H1 (cell line): ENCODE measurements around the gene LYAR. TPM values are rescaled to one million over a fixed set of nuclear protein-coding genes. Genes with fewer than 3 reads are reported as not detected.

Experiments used
- CTCF ChIA-PET: fragments of 300-600 bp; sonication (Branson Sonifier 250); formaldehyde crosslinking; loops from one replicate; lab custom pipeline; 2021; ENCODE audit not compliant: partially characterized antibody; lab: Charles Lee
- POLR2A ChIA-PET: fragments of 300-600 bp; sonication (Branson Sonifier 250); formaldehyde crosslinking; loops from one replicate; lab custom pipeline; 2021; ENCODE audit warnings: inconsistent platforms; ENCODE audit not compliant: partially characterized antibody; lab: Charles Lee
- DNase-seq, 2 experiments: peaks; one replicate each; pipeline versions ENCODE4 v3.0.0 to v3.0.0-alpha.2; 2010 to 2022; ENCODE audit warnings: low spot score in 2 of 2, low read depth in 1 of 2, mixed read lengths in 1 of 2
- FAIRE-seq: peaks from 2 replicates; lab custom pipeline; 2011; peaks lifted over from hg19 to GRCh38; lab: Jason Lieb, UNC
- H2AFZ ChIP-seq: 2 replicates; pipeline ENCODE4 v1.8.1; 2012; ENCODE audit warnings: low read length, inconsistent platforms
- H2AK5ac ChIP-seq: 2 replicates; pipeline ENCODE4 v1.6.1; 2013; ENCODE audit warnings: low read depth, low read length
- H2BK120ac ChIP-seq: replicated peaks from 2 replicates; pipeline ENCODE3; 2013; ENCODE audit warnings: low read depth, low read length, inconsistent platforms
- H2BK12ac ChIP-seq: 2 replicates; pipeline ENCODE4 v1.6.1; 2013; ENCODE audit warnings: low read depth, low read length
- H2BK15ac ChIP-seq: 2 replicates; pipeline ENCODE4 v1.6.1; 2013; ENCODE audit warnings: low read length
- H2BK20ac ChIP-seq: 2 replicates; pipeline ENCODE4 v1.6.1; 2013; ENCODE audit warnings: low read length
- H2BK5ac ChIP-seq: 2 replicates; pipeline ENCODE4 v1.6.1; 2013; ENCODE audit warnings: low read depth, low read length
- H3K14ac ChIP-seq: 2 replicates; pipeline ENCODE4 v1.6.1; 2013; ENCODE audit warnings: inconsistent platforms; ENCODE audit not compliant: insufficient read length
- H3K18ac ChIP-seq: 2 replicates; pipeline ENCODE4 v1.6.1; 2013; ENCODE audit warnings: low read length; ENCODE audit errors: extremely low read depth
- H3K23ac ChIP-seq: 2 replicates; pipeline ENCODE4 v1.6.1; 2013; ENCODE audit warnings: inconsistent platforms; ENCODE audit not compliant: insufficient read length
- H3K23me2 ChIP-seq: 2 replicates; pipeline ENCODE4 v1.6.1; 2013; ENCODE audit warnings: low read depth, low read length
- H3K27ac ChIP-seq: 2 replicates; pipeline ENCODE4 v1.6.1; 2011; ENCODE audit warnings: low read depth, low read length, inconsistent platforms
- H3K27me3 ChIP-seq, 4 experiments: replicated peaks in 1 of 4; 1 replicate in 1 of 4; 2 replicates in 3 of 4; pipeline versions ENCODE4 v1.6.1 to v1.8.1; 2011 to 2013; ENCODE audit warnings: low read length in 3 of 4, mild to moderate bottlenecking in 3 of 4, inconsistent platforms in 2 of 4, mixed read lengths in 2 of 4, moderate library complexity in 1 of 4; ENCODE audit not compliant: control insufficient read depth in 3 of 4, insufficient read depth in 3 of 4; ENCODE audit errors: extremely low read depth in 1 of 4
- H3K36me3 ChIP-seq, 4 experiments: 2 replicates each; pipeline versions ENCODE4 v1.6.1 to v1.8.1; 2011 to 2013; ENCODE audit warnings: mild to moderate bottlenecking in 4 of 4, low read length in 3 of 4, moderate library complexity in 2 of 4, control low read depth in 1 of 4, inconsistent platforms in 1 of 4; ENCODE audit not compliant: insufficient read depth in 4 of 4, control insufficient read depth in 2 of 4
- H3K4ac ChIP-seq: replicated peaks from 2 replicates; pipeline ENCODE3; 2013; ENCODE audit warnings: low read length, low read depth, mixed read lengths, inconsistent platforms; ENCODE audit not compliant: insufficient read length
- H3K4me1 ChIP-seq, 4 experiments: replicated peaks in 1 of 4; 1 replicate in 1 of 4; 2 replicates in 3 of 4; pipeline versions ENCODE4 v1.6.1 to v1.8.1; 2011 to 2013; ENCODE audit warnings: low read length in 3 of 4, inconsistent platforms in 2 of 4, mixed read lengths in 1 of 4; ENCODE audit not compliant: insufficient read depth in 4 of 4, control insufficient read depth in 3 of 4
- H3K4me2 ChIP-seq, 2 experiments: 2 replicates each; pipeline versions ENCODE4 v1.6.1 to v1.8.1; 2011 to 2013; ENCODE audit warnings: low read depth in 2 of 2, low read length in 2 of 2, control low read depth in 1 of 2, inconsistent platforms in 1 of 2, mild to moderate bottlenecking in 1 of 2; ENCODE audit not compliant: insufficient read depth in 1 of 2
- H3K4me3 ChIP-seq, 4 experiments: fragments of 200-600, 300-600 bp in 1 of 4; sonication (generic), shearing (Covaris generic), sonication (Bioruptor Twin) in 1 of 4; 2 replicates each; pipeline versions ENCODE4 v1.5.1 to v1.8.1; 2011 to 2016; ENCODE audit warnings: low read length in 4 of 4, low read depth in 3 of 4, control low read depth in 2 of 4, inconsistent platforms in 2 of 4, mild to moderate bottlenecking in 2 of 4, mixed read lengths in 1 of 4, moderate library complexity in 1 of 4; ENCODE audit not compliant: insufficient read depth in 2 of 4; ENCODE audit errors: extremely low read depth in 1 of 4
- H3K56ac ChIP-seq: replicated peaks from 2 replicates; pipeline ENCODE3; 2013; ENCODE audit warnings: low read depth, mild to moderate bottlenecking, mixed read lengths, low read length, inconsistent platforms; ENCODE audit not compliant: insufficient read length
- H3K79me1 ChIP-seq: 2 replicates; pipeline ENCODE4 v1.6.1; 2013; ENCODE audit warnings: low read depth, low read length, control low read depth
- H3K79me2 ChIP-seq, 2 experiments: 2 replicates each; pipeline versions ENCODE4 v1.6.1 to v1.8.1; 2012 to 2013; ENCODE audit warnings: low read length in 2 of 2, mild to moderate bottlenecking in 2 of 2, inconsistent platforms in 1 of 2; ENCODE audit not compliant: insufficient read depth in 2 of 2, control insufficient read depth in 1 of 2
- H3K9ac ChIP-seq, 4 experiments: replicated peaks in 1 of 4; 1 replicate in 1 of 4; 2 replicates in 3 of 4; pipeline versions ENCODE4 v1.6.1 to v1.8.1; 2011 to 2013; ENCODE audit warnings: low read depth in 3 of 4, low read length in 3 of 4, control low read depth in 2 of 4, mild to moderate bottlenecking in 2 of 4, moderate library complexity in 2 of 4, inconsistent platforms in 1 of 4; ENCODE audit errors: extremely low read depth in 1 of 4
- H3K9me3 ChIP-seq, 2 experiments: 2 replicates each; pipeline versions ENCODE4 v1.6.1 to v1.8.1; 2012 to 2013; ENCODE audit warnings: mild to moderate bottlenecking in 2 of 2, moderate library complexity in 2 of 2, control low read depth in 1 of 2, inconsistent platforms in 1 of 2, low read depth in 1 of 2, low read length in 1 of 2, mixed read lengths in 1 of 2; ENCODE audit not compliant: insufficient read depth in 2 of 2
- H4K20me1 ChIP-seq, 2 experiments: replicated peaks in 1 of 2; 2 replicates each; pipeline versions ENCODE3 to v1.8.1; 2011 to 2013; ENCODE audit warnings: inconsistent platforms in 2 of 2, low read length in 2 of 2, mild to moderate bottlenecking in 1 of 2; ENCODE audit not compliant: insufficient read depth in 2 of 2, control insufficient read depth in 1 of 2
- H4K5ac ChIP-seq: 2 replicates; pipeline ENCODE4 v1.6.1; 2013; ENCODE audit warnings: low read length, low read depth, mixed read lengths, inconsistent platforms; ENCODE audit not compliant: insufficient read length
- H4K8ac ChIP-seq: 2 replicates; pipeline ENCODE4 v1.8.0; 2013; ENCODE audit warnings: mild to moderate bottlenecking, moderate library complexity, low read length, inconsistent platforms; ENCODE audit not compliant: insufficient read depth; ENCODE audit errors: extremely low read depth
- H4K91ac ChIP-seq: replicated peaks from 2 replicates; pipeline ENCODE3; 2013; ENCODE audit warnings: low read length, mixed read lengths, inconsistent platforms; ENCODE audit not compliant: insufficient read length
- BACH1 ChIP-seq: IDR thresholded peaks from 2 replicates; pipeline ENCODE4 v1.6.1; 2012; ENCODE audit warnings: low read length, improper control_type of control experiment
- GABPA ChIP-seq: IDR thresholded peaks from 2 replicates; pipeline ENCODE4 v1.6.1; 2011; ENCODE audit warnings: mild to moderate bottlenecking, low read length, moderate library complexity, borderline replicate concordance; ENCODE audit not compliant: insufficient read depth
- KDM5A ChIP-seq: fragments of 200-600 bp; IDR thresholded peaks from 2 replicates; pipeline ENCODE4 v1.7.1; 2012; ENCODE audit warnings: mild to moderate bottlenecking, low read length, inconsistent platforms, mixed read lengths
- SIN3A ChIP-seq, 2 experiments: IDR thresholded peaks in 1 of 2; conservative IDR thresholded peaks in 1 of 2; 2 replicates each; pipeline ENCODE4 v1.6.1; 2011 to 2012; ENCODE audit warnings: low read length in 2 of 2, improper control_type of control experiment in 1 of 2, low read depth in 1 of 2, mild to moderate bottlenecking in 1 of 2
- SP2 ChIP-seq: IDR thresholded peaks from 2 replicates; pipeline ENCODE4 v1.6.1; 2012; ENCODE audit warnings: mild to moderate bottlenecking, low read length, inconsistent platforms
- WGBS, 2 experiments: shearing (Covaris generic) in 1 of 2; methylation state at CpG; one replicate each; pipeline versions ENCODE4 v1.1.6 to v1.1.7; 2013 to 2015; ENCODE audit warnings: low lambda C conversion rate in 2 of 2, mixed read lengths in 2 of 2, inconsistent platforms in 1 of 2, low coverage in 1 of 2, missing lambda C conversion rate in 1 of 2; ENCODE audit not compliant: insufficient replicate concordance in 2 of 2, insufficient coverage in 1 of 2, insufficient read length in 1 of 2; ENCODE audit errors: extremely low coverage in 1 of 2, missing lambda C conversion rate in 1 of 2; 5-methylcytosine and 5-hydroxymethylcytosine counted together
- polyA plus RNA-seq, 7 experiments: library from polyadenylated mRNA; depleted of rRNA in 3 of 7; stranded (reverse) in 5 of 7; unstranded in 2 of 7; fragments of >200 nt in 5 of 7; fragments of 200-250 nt in 2 of 7; gene quantifications; 1 replicate in 5 of 7; 2 replicates in 1 of 7; 4 replicates in 1 of 7; pipeline versions ENCODE4 v1.2.1 to v1.2.3, GENCODE V29; 2011 to 2013; ENCODE audit warnings: missing spikeins in 2 of 7, mixed read lengths in 2 of 7
- total RNA-seq: library from RNA; stranded (reverse); fragmentation: NEBNext Ultra II Directional; extraction: Animal tissue kit (Norgen Biotek cat#: 25700); gene quantifications from 2 replicates; pipeline ENCODE4 v1.2.1, GENCODE V29; 2021
- TF ChIP-seq, protein P1 (sequence below): IDR thresholded peaks from 2 replicates; pipeline ENCODE4 v1.6.1; 2012; ENCODE audit warnings: inconsistent platforms

Gene LYAR
- total and polyA plus RNA-seq, 2 of the 8 experiments (the other 6 are each of a cell fraction or from before 2014, with no cell fraction given): 6.5 to 46.9 TPM

DNA sequence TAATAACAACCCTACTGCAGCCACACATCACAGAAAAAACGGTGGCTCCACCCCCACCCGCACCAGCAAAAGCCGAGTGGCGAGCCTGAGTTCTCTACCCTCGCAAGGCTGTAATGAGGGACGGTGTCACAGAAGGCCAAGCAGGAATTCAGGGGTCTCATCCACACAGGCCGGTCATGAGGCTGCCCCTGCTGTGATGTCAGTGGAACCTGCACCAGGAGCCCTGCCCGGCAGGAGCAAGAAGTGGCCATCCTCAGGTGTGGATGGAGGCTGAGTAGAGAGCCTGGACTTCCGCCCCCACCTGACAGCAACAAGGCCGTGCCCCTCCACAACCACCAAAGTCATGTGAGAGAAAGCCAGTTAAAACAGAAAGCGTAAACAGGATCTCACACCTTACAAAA lies 20.6 kb downstream of the LYAR start:
- Histone ChIP-seq H3K4me2 (no peak overlapping the region), H2BK5ac (no peak overlapping the region), H3K56ac (no peak overlapping the region), H3K23me2 (no peaks in the 10 kb centered on the region), H4K8ac (no peak overlapping the region), H4K5ac (no peak overlapping the region), H3K18ac (no peak overlapping the region), H3K4me1 (no peaks in the 10 kb centered on the region), H3K79me1 (no peaks in the 10 kb centered on the region), H2AFZ (no peak overlapping the region), H2BK12ac (no peak overlapping the region), H3K4me3 (no peak overlapping the region), H3K36me3 (peaks cover 7 to 56% (median 26%) of the 10 kb centered on the region in 4 experiments; a peak in 7 of 8 replicates), H3K4ac (no peak overlapping the region), H4K91ac (no peak overlapping the region), H3K27me3 (peaks cover 0 to 2% (median 0%) of the 10 kb centered on the region in 4 experiments; a peak in 1 of 7 replicates), H3K9me3 (no peaks in the 10 kb centered on the region), H3K27ac (no peak overlapping the region), H3K14ac (no peak overlapping the region), H4K20me1 (peaks cover 2% of the 10 kb centered on the region in 2 experiments), H2AK5ac (no peak overlapping the region), H3K79me2 (no peaks in the 10 kb centered on the region), H3K23ac (no peak overlapping the region), H2BK20ac (no peak overlapping the region), H3K9ac (no peak overlapping the region), H2BK120ac (no peak overlapping the region), H2BK15ac (no peak overlapping the region)
- 93% methylated on average over 11 of the region's 11 CpGs; no CpG with 5 or more reads in 1 of the 2 experiments for WGBS, 2 experiments
- ChIA-PET POLR2A (interaction anchor here (1.5 kb wide), 1 partner anchor 9 kb away, joined by 3 read pairs; no protein-coding TSS in a partner anchor), CTCF (interaction anchor here (1.1 kb wide), 1 partner anchor 66 kb away, joined by 3 read pairs; no protein-coding TSS in a partner anchor)
- FAIRE-seq (no peak), DNase-seq (no peak)
- TF ChIP-seq SP2 (no peak), SIN3A (conservative IDR thresholded peaks at IDR 0.05 in 1 of 2, IDR thresholded peaks at IDR 0.05 in 1 of 2; ENCODE audit: low read depth in 1 of 2, low read length in 2 of 2) (no peak), BACH1 (no peak), GABPA (no peak), KDM5A (no peak)
- TF ChIP-seq, protein P1, sequence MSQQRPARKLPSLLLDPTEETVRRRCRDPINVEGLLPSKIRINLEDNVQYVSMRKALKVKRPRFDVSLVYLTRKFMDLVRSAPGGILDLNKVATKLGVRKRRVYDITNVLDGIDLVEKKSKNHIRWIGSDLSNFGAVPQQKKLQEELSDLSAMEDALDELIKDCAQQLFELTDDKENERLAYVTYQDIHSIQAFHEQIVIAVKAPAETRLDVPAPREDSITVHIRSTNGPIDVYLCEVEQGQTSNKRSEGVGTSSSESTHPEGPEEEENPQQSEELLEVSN: no peak
